ENCODE measurements around the gene EHMT2.
A peak's percentile ranks its signal among the peaks of the same experiment; 100 is the strongest.

The EHMT2 gene

GRCh38 chr6:31879901-31880300 lies 17.6 kb downstream of the EHMT2 start:
- no peaks in the 10 kb centered on the region for H3K27me3 ChIP-seq (ENCODE audit: insufficient read depth, poor library complexity, severe bottlenecking)
- TF ChIP-seq GABPA (IDR thresholded peaks at IDR 0.05; ENCODE audit: low read depth) (no peak), POLR2AphosphoS5 (IDR thresholded peaks at IDR 0.05; ENCODE audit: low read depth) (0 out of 2 replicates have a peak, but pooled peaks have one; percentile 18), REST (IDR thresholded peaks at IDR 0.05; ENCODE audit: insufficient replicate concordance, low read depth) (no peak)

GRCh38 chr6:31879143-31879542 lies 18.4 kb downstream of the EHMT2 start:
- DNase-seq (ENCODE audit: low read depth in 1 of 2, low spot score in 1 of 2), result no peak
- H3K27ac ChIP-seq (replicated peaks), result no peak overlapping the region
- H3K27me3 ChIP-seq (ENCODE audit: insufficient read depth, poor library complexity, severe bottlenecking), result no peaks in the 10 kb centered on the region
- TF ChIP-seq REST (IDR thresholded peaks at IDR 0.05; ENCODE audit: insufficient replicate concordance, low read depth) (no peak), GABPA (IDR thresholded peaks at IDR 0.05; ENCODE audit: low read depth) (no peak), CTCF (IDR thresholded peaks at IDR 0.05; ENCODE audit: insufficient read depth, low read length) (no peak), SPI1 (IDR thresholded peaks at IDR 0.05; ENCODE audit: borderline replicate concordance, low read depth) (no peak), POLR2AphosphoS5 (IDR thresholded peaks at IDR 0.05; ENCODE audit: low read depth) (no peak; the same call in 1 of the 2 replicates)
- H3K4me3 ChIP-seq (replicated peaks; ENCODE audit: insufficient read depth, low read length), result no peak overlapping the region

More at GRCh38 chr6:31879901-31880300, 17.6 kb downstream of the EHMT2 start:
- no peak for DNase-seq (ENCODE audit: low read depth in 1 of 2, low spot score in 1 of 2)
- H3K27ac ChIP-seq (replicated peaks), result no peak overlapping the region
- no peak overlapping the region for H3K4me3 ChIP-seq (replicated peaks; ENCODE audit: insufficient read depth, low read length)

GRCh38 chr6:31878726-31879125 lies 18.8 kb downstream of the EHMT2 start, which contains the start of gene SLC44A4:
Gene SLC44A4 (minus strand): TSS chr6:31878997. CDS start chr6:31878980, 17 bp downstream.
- DNase-seq (ENCODE audit: low read depth in 1 of 2, low spot score in 1 of 2), result no peak
- no peak for TF ChIP-seq GABPA (IDR thresholded peaks at IDR 0.05; ENCODE audit: low read depth)
- TF ChIP-seq CTCF (IDR thresholded peaks at IDR 0.05; ENCODE audit: insufficient read depth, low read length), result no peak
- no peak within 1 kb of the TSS for H3K4me3 ChIP-seq (replicated peaks; ENCODE audit: insufficient read depth, low read length)
- no peak within 1 kb of the TSS for H3K27ac ChIP-seq (replicated peaks)
- no peaks in the 10 kb centered on the region for H3K27me3 ChIP-seq (ENCODE audit: insufficient read depth, poor library complexity, severe bottlenecking)

GRCh38 chr6:31878222-31878621 lies 19.3 kb downstream of the EHMT2 start:
- Histone ChIP-seq H3K27me3 (ENCODE audit: insufficient read depth, poor library complexity, severe bottlenecking) (no peaks in the 10 kb centered on the region), H3K4me3 (replicated peaks; ENCODE audit: insufficient read depth, low read length) (no peak overlapping the region), H3K27ac (replicated peaks) (no peak overlapping the region)
- no peak for TF ChIP-seq POLR2AphosphoS5 (IDR thresholded peaks at IDR 0.05; ENCODE audit: low read depth)
- no peak for TF ChIP-seq REST (IDR thresholded peaks at IDR 0.05; ENCODE audit: insufficient replicate concordance, low read depth)
- DNase-seq (ENCODE audit: low read depth in 1 of 2, low spot score in 1 of 2), result no peak

Data from HL-60 (cell line).